ENCODE data around the gene PLSCR4. TPM values are rescaled to one million over a fixed set of nuclear protein-coding genes. Genes with fewer than 3 reads are reported as not detected.

Gene PLSCR4
- total RNA-seq, 1 experiment from 2014 or later: 93.8 TPM

- Histone ChIP-seq H3K9me3 (no peaks in the 10 kb centered on the region), H3K36me3 (peaks cover 62% of the 10 kb centered on the region), H3K4me3 (no peak overlapping the region), H3K27me3 (no peaks in the 10 kb centered on the region)
- DNase-seq: peak; percentile 13
These were observed 31.7 kb downstream of the PLSCR4 start for GRCh38 chr3:146218880-146219866.

- H3K4me3 ChIP-seq: no peak overlapping the region
- H3K36me3 ChIP-seq: peaks cover 68% of the 10 kb centered on the region
- no peaks in the 10 kb centered on the region for H3K27me3 ChIP-seq
- H3K9me3 ChIP-seq: no peaks in the 10 kb centered on the region
- DNase-seq: no peak
These were observed 33.6 kb downstream of the PLSCR4 start for GRCh38 chr3:146217324-146217723.

- Histone ChIP-seq H3K9me3 (no peaks in the 10 kb centered on the region), H3K4me3 (no peak overlapping the region), H3K36me3 (peaks cover 82% of the 10 kb centered on the region), H3K27me3 (no peaks in the 10 kb centered on the region)
- no peak for DNase-seq
These were observed 36.4 kb downstream of the PLSCR4 start for GRCh38 chr3:146214493-146214892.

GRCh38 chr3:146209371-146209770 is 41.5 kb downstream of the PLSCR4 start:
- H3K36me3 ChIP-seq: peaks cover 86% of the 10 kb centered on the region
- no peak for DNase-seq
- no peaks in the 10 kb centered on the region for H3K9me3 ChIP-seq
- H3K27me3 ChIP-seq: no peaks in the 10 kb centered on the region
- no peak overlapping the region for H3K4me3 ChIP-seq

- Histone ChIP-seq H3K36me3 (peaks cover 75% of the 10 kb centered on the region), H3K4me3 (no peak overlapping the region), H3K27me3 (no peaks in the 10 kb centered on the region), H3K9me3 (no peaks in the 10 kb centered on the region)
- no peak for DNase-seq
These were observed 47.1 kb downstream of the PLSCR4 start for GRCh38 chr3:146203776-146204175.

GRCh38 chr3:146200461-146201220 is 50.3 kb downstream of the PLSCR4 start:
- H3K36me3 ChIP-seq: peaks cover 62% of the 10 kb centered on the region
- H3K9me3 ChIP-seq: no peaks in the 10 kb centered on the region
- no peak overlapping the region for H3K4me3 ChIP-seq
- no peak for DNase-seq
- no peaks in the 10 kb centered on the region for H3K27me3 ChIP-seq

GRCh38 chr3:146199762-146200161 is 51.1 kb downstream of the PLSCR4 start:
- peaks cover 62% of the 10 kb centered on the region for H3K36me3 ChIP-seq
- H3K4me3 ChIP-seq: no peak overlapping the region
- no peaks in the 10 kb centered on the region for H3K9me3 ChIP-seq
- DNase-seq: no peak
- no peaks in the 10 kb centered on the region for H3K27me3 ChIP-seq

GRCh38 chr3:146196789-146197188 is 54.1 kb downstream of the PLSCR4 start:
- H3K36me3 ChIP-seq: peaks cover 56% of the 10 kb centered on the region
- no peak overlapping the region for H3K4me3 ChIP-seq
- no peaks in the 10 kb centered on the region for H3K27me3 ChIP-seq
- DNase-seq: no peak
- no peaks in the 10 kb centered on the region for H3K9me3 ChIP-seq

- DNase-seq: no peak
These were observed 55.3 kb downstream of the PLSCR4 start for GRCh38 chr3:146195605-146196004.

GRCh38 chr3:146195030-146195429 is 55.9 kb downstream of the PLSCR4 start:
- no peaks in the 10 kb centered on the region for H3K27me3 ChIP-seq
- no peaks in the 10 kb centered on the region for H3K9me3 ChIP-seq
- no peak for DNase-seq
- H3K36me3 ChIP-seq: peaks cover 66% of the 10 kb centered on the region
- H3K4me3 ChIP-seq: no peak overlapping the region

More at GRCh38 chr3:146195605-146196004, 55.3 kb downstream of the PLSCR4 start:
- Histone ChIP-seq H3K4me3 (no peak overlapping the region), H3K36me3 (peaks cover 63% of the 10 kb centered on the region), H3K27me3 (no peaks in the 10 kb centered on the region), H3K9me3 (no peaks in the 10 kb centered on the region)

GRCh38 chr3:146191051-146191450 is 59.9 kb downstream of the PLSCR4 start:
- Histone ChIP-seq H3K36me3 (peaks cover 65% of the 10 kb centered on the region), H3K4me3 (no peak overlapping the region), H3K9me3 (no peaks in the 10 kb centered on the region), H3K27me3 (no peaks in the 10 kb centered on the region)
- DNase-seq: no peak

GRCh38 chr3:146189519-146190173 is 61.3 kb downstream of the PLSCR4 start:
- no peak for DNase-seq
- H3K4me3 ChIP-seq: no peak overlapping the region
- H3K36me3 ChIP-seq: peaks cover 61% of the 10 kb centered on the region
- no peaks in the 10 kb centered on the region for H3K27me3 ChIP-seq
- H3K9me3 ChIP-seq: no peaks in the 10 kb centered on the region

GRCh38 chr3:146187334-146187950 is 63.5 kb downstream of the PLSCR4 start:
- Histone ChIP-seq H3K4me3 (no peak overlapping the region), H3K27me3 (no peaks in the 10 kb centered on the region), H3K36me3 (peaks cover 66% of the 10 kb centered on the region), H3K9me3 (no peaks in the 10 kb centered on the region)
- no peak for DNase-seq

GRCh38 chr3:146184241-146185015 is 66.5 kb downstream of the PLSCR4 start:
- no peaks in the 10 kb centered on the region for H3K9me3 ChIP-seq
- DNase-seq: no peak
- peaks cover 55% of the 10 kb centered on the region for H3K36me3 ChIP-seq
- H3K4me3 ChIP-seq: no peak overlapping the region
- no peaks in the 10 kb centered on the region for H3K27me3 ChIP-seq

GRCh38 chr3:146181216-146181615 is 69.7 kb downstream of the PLSCR4 start:
- Histone ChIP-seq H3K4me3 (no peak overlapping the region), H3K36me3 (peaks cover 35% of the 10 kb centered on the region), H3K27me3 (no peaks in the 10 kb centered on the region), H3K9me3 (no peaks in the 10 kb centered on the region)
- no peak for DNase-seq

GRCh38 chr3:146180376-146180775 is 70.5 kb downstream of the PLSCR4 start:
- Histone ChIP-seq H3K27me3 (no peaks in the 10 kb centered on the region), H3K36me3 (peaks cover 27% of the 10 kb centered on the region), H3K9me3 (no peaks in the 10 kb centered on the region), H3K4me3 (no peak overlapping the region)
- no peak for DNase-seq
